A673 (cell line): ENCODE data around the gene PPP5C.

Source experiments
- EZH2 ChIP-seq: fragments of 200-600 bp; sonication (generic); IDR thresholded peaks from 2 replicates; pipeline ENCODE4 v1.6.1; 2017; ENCODE audit warnings: borderline replicate concordance, low read depth, mild to moderate bottlenecking, mixed read lengths, antibody characterized with exemption, low read length; ENCODE audit not compliant: poor library complexity, severe bottlenecking
- TF ChIP-seq, protein P1 (sequence below): fragments of 300-800, 200-600 bp; sonication (generic); conservative IDR thresholded peaks from 2 replicates; pipeline ENCODE4 v1.5.1; 2017; ENCODE audit warnings: low read depth, mild to moderate bottlenecking, antibody characterized with exemption, low read length, moderate library complexity, mixed read lengths

DNA sequence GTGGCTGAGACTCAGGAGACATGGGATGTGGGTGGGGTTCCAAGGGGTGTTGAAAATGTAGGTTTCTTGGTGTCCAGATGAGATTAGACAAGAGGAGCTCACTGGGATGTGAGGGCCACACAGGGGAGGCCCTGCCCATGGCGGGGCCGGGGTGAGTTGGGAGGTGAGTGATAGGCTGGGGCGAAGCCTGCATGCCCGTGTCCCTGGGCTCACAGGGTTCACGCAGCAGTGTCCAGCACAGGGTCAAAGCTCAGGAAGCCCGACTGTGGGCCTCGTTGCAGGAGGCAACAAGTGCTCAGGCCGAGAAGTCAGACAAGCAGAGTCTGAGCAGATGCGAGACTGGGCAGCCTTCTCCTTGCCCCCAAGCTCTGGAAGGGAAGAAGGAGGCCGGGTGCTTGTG, 39.3 kb downstream of the PPP5C start:
- TF ChIP-seq EZH2, result no peak
- TF ChIP-seq, protein P1, sequence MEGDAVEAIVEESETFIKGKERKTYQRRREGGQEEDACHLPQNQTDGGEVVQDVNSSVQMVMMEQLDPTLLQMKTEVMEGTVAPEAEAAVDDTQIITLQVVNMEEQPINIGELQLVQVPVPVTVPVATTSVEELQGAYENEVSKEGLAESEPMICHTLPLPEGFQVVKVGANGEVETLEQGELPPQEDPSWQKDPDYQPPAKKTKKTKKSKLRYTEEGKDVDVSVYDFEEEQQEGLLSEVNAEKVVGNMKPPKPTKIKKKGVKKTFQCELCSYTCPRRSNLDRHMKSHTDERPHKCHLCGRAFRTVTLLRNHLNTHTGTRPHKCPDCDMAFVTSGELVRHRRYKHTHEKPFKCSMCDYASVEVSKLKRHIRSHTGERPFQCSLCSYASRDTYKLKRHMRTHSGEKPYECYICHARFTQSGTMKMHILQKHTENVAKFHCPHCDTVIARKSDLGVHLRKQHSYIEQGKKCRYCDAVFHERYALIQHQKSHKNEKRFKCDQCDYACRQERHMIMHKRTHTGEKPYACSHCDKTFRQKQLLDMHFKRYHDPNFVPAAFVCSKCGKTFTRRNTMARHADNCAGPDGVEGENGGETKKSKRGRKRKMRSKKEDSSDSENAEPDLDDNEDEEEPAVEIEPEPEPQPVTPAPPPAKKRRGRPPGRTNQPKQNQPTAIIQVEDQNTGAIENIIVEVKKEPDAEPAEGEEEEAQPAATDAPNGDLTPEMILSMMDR, result no peak
